ENCODE measurements around the gene FLT4. TPM values are rescaled to one million over a fixed set of nuclear protein-coding genes. Genes with fewer than 3 reads are reported as not detected.

The FLT4 gene
- total and polyA plus RNA-seq, 2 of the 13 experiments (the other 11 are each of a cell fraction or from before 2014, with no cell fraction given) = not detected

- Histone ChIP-seq H2AFZ (ENCODE audit: low read length) (no peak overlapping the region), H3K27me3 (ENCODE audit: control insufficient read depth in 1 of 2, insufficient read depth in 2 of 2, low read length in 2 of 2) (peaks cover 14 to 72% of the 10 kb centered on the region in 2 experiments; a peak in 4 of 5 replicates), H3K9ac (ENCODE audit: insufficient read depth, low read depth, low read length) (no peak overlapping the region), H3K4me2 (ENCODE audit: low read depth, low read length) (no peak overlapping the region), H3K36me3 (replicated peaks in 1 of 2; ENCODE audit: control insufficient read depth in 1 of 2, insufficient read depth in 2 of 2, low read length in 2 of 2) (no peaks in the 10 kb centered on the region), H3K79me2 (ENCODE audit: insufficient read depth, low read length) (no peaks in the 10 kb centered on the region), H3K9me3 (ENCODE audit: low read length) (no peaks in the 10 kb centered on the region), H3K4me1 (ENCODE audit: insufficient read depth, low read length) (no peaks in the 10 kb centered on the region), H3K4me3 (replicated peaks in 1 of 3; ENCODE audit: insufficient read depth in 1 of 3, low read depth in 2 of 3, low read length in 3 of 3) (no peak overlapping the region), H4K20me1 (ENCODE audit: insufficient read depth, low read length) (no peaks in the 10 kb centered on the region), H3K27ac (ENCODE audit: extremely low read length, insufficient read depth, low read length) (no peak overlapping the region)
- no peak for FAIRE-seq
- intact Hi-C loops (cut with micrococcal nuclease; ENCODE audit: unreplicated experiment) = no loop called here
- no TSS peak for BruUV-seq (replicated peaks)
- 0% methylated on average over 1 of the region's 14 CpGs for WGBS (ENCODE audit: low lambda C conversion rate)
- CTCF ChIA-PET (ENCODE audit: low intra/inter-chr PET ratio, low total read pairs) = no interaction called here
- in situ Hi-C loops (cut with HindIII; ENCODE audit: extremely low pct_ligation_motif_present, low pct_unique_long_range_greater_than_20kb) = no loop called here
- POLR2A ChIA-PET = no interaction called here
- no peak; the same call in 2 of the 3 replicates for ATAC-seq
- DNase-seq (ENCODE audit: low spot score) = no peak
- TF ChIP-seq ZFP91 (CRISPR knock-in tag; IDR thresholded peaks at IDR 0.05; ENCODE audit: borderline replicate concordance) (no peak), SKIL (CRISPR knock-in tag; IDR thresholded peaks at IDR 0.05; ENCODE audit: borderline replicate concordance) (no peak), ZNF552 (CRISPR knock-in tag; IDR thresholded peaks at IDR 0.05; ENCODE audit: borderline replicate concordance) (no peak), KDM1A (CRISPR knock-in tag; IDR thresholded peaks at IDR 0.05) (no peak), HDAC1 (CRISPR knock-in tag; IDR thresholded peaks at IDR 0.05) (no peak), USF2 (IDR thresholded peaks at IDR 0.05; ENCODE audit: low read depth, low read length) (no peak), USF2 (CRISPR knock-in tag; IDR thresholded peaks at IDR 0.05; ENCODE audit: borderline replicate concordance) (no peak), ZNF609 (CRISPR knock-in tag; IDR thresholded peaks at IDR 0.05; ENCODE audit: borderline replicate concordance) (no peak), SMAD9 (CRISPR knock-in tag; IDR thresholded peaks at IDR 0.05) (no peak)
Measured at GRCh38 chr5:180628211-180628610, 21.2 kb downstream of the FLT4 start.
